HG02840 (cell line): ENCODE measurements around the gene RAP1GDS1.
"Not testable (repeated sequence)": the region's sequence is repeated elsewhere in the genome, so short reads cannot be mapped to it uniquely, and the experiment has no call there.

ENCODE experiments used
- ATAC-seq: cut with Tn5 transposase; IDR thresholded peaks from one replicate; pipeline ENCODE4 v1.9.1; 2021; ENCODE audit warnings: mild to moderate bottlenecking, moderate library complexity, moderate number of reproducible peaks; ENCODE audit not compliant: unreplicated experiment, low FRiP score

RAP1GDS1 gene

GRCh38 chr4:98420151-98420550 is 159.0 kb downstream of the RAP1GDS1 start:
- ATAC-seq = not testable (repeated sequence)

- no peak for ATAC-seq
Measured at GRCh38 chr4:98421111-98421510, 159.9 kb downstream of the RAP1GDS1 start.

- ATAC-seq = no peak
Measured at GRCh38 chr4:98423009-98423408, 161.8 kb downstream of the RAP1GDS1 start.

GRCh38 chr4:98430708-98431403 is 169.7 kb downstream of the RAP1GDS1 start:
- ATAC-seq = no peak

- ATAC-seq = no peak
Measured at GRCh38 chr4:98433691-98434090, 172.5 kb downstream of the RAP1GDS1 start.

GRCh38 chr4:98434816-98435215 is 173.6 kb downstream of the RAP1GDS1 start:
- ATAC-seq = no peak

- no peak for ATAC-seq
Measured at GRCh38 chr4:98444371-98444770, 183.2 kb downstream of the RAP1GDS1 start.

GRCh38 chr4:98446499-98447375 is 185.6 kb downstream of the RAP1GDS1 start:
- peak; percentile 81 for ATAC-seq

- ATAC-seq = no peak
Measured at GRCh38 chr4:98447648-98448047, 186.5 kb downstream of the RAP1GDS1 start.

GRCh38 chr4:98448908-98449307 is 187.7 kb downstream of the RAP1GDS1 start:
- ATAC-seq = no peak

- no peak for ATAC-seq
Measured at GRCh38 chr4:98452091-98452490, 190.9 kb downstream of the RAP1GDS1 start.

GRCh38 chr4:98457422-98457821 is 196.2 kb downstream of the RAP1GDS1 start:
- ATAC-seq = not testable (repeated sequence)

GRCh38 chr4:98461121-98461865 is 200.1 kb downstream of the RAP1GDS1 start:
- not testable (repeated sequence) for ATAC-seq

GRCh38 chr4:98462487-98462886 is 201.3 kb downstream of the RAP1GDS1 start:
- ATAC-seq = no peak

GRCh38 chr4:98466868-98467599 is 205.8 kb downstream of the RAP1GDS1 start:
- ATAC-seq = peak; percentile 9

GRCh38 chr4:98467627-98468072 is 206.5 kb downstream of the RAP1GDS1 start:
- ATAC-seq = peak; percentile 97

GRCh38 chr4:98468709-98469108 is 207.5 kb downstream of the RAP1GDS1 start:
- ATAC-seq = no peak

- no peak for ATAC-seq
Measured at GRCh38 chr4:98469771-98470170, 208.6 kb downstream of the RAP1GDS1 start.

GRCh38 chr4:98470366-98470765 is 209.2 kb downstream of the RAP1GDS1 start:
- no peak for ATAC-seq

GRCh38 chr4:98470831-98471230 is 209.6 kb downstream of the RAP1GDS1 start:
- ATAC-seq = no peak
